HG02970 (cell line): ENCODE data around the gene TNKS1BP1.
"Not testable (repeated sequence)": the region's sequence is repeated elsewhere in the genome, so short reads cannot be mapped to it uniquely, and the experiment has no call there.

Experiments used
- ATAC-seq: cut with Tn5 transposase; IDR thresholded peaks from one replicate; pipeline ENCODE4 v1.9.1; 2021; ENCODE audit warnings: mild to moderate bottlenecking, moderate library complexity, moderate number of reproducible peaks; ENCODE audit not compliant: unreplicated experiment, low FRiP score

Gene TNKS1BP1

DNA sequence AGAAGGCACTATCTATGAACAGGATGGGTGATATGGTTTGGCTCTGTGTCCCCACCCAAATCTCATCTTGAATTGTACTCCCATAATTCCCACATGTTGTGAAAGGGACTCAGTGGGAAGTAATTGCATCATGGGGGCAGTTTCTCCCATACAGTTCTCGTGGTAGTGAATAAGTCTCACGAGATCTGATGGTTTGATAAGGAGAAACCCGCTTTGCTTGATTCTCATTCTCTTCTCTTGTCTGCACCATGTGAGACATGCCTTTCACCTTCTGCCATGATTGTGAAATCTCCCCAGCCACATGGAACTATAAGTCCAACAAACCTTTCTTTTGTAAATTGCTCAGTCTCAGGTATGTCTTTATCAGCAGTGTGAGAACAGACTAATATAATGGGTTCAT, 28.5 kb downstream of the TNKS1BP1 start:
- ATAC-seq = not testable (repeated sequence)

GRCh38 chr11:57294225-57295131, 30.3 kb downstream of the TNKS1BP1 start:
- ATAC-seq = no peak

DNA sequence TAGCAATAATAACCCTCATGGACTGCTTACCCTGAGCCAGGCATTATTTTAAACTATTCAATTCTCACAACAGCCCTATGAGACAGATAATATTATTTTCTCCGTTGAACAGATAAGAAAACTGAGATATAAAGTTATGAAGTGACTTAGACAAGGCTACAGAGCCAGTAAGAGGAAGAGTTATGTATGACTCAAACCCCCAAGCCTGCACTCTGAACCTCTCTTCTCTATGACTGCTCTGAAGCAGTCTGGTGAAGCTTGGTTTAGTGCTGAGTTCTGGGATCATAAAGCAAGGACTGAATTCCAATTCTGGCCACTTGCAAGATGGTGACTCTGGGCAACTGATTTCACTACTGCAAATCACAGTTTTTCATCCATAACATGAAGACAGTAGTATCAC, 34.5 kb downstream of the TNKS1BP1 start:
- ATAC-seq = no peak

DNA sequence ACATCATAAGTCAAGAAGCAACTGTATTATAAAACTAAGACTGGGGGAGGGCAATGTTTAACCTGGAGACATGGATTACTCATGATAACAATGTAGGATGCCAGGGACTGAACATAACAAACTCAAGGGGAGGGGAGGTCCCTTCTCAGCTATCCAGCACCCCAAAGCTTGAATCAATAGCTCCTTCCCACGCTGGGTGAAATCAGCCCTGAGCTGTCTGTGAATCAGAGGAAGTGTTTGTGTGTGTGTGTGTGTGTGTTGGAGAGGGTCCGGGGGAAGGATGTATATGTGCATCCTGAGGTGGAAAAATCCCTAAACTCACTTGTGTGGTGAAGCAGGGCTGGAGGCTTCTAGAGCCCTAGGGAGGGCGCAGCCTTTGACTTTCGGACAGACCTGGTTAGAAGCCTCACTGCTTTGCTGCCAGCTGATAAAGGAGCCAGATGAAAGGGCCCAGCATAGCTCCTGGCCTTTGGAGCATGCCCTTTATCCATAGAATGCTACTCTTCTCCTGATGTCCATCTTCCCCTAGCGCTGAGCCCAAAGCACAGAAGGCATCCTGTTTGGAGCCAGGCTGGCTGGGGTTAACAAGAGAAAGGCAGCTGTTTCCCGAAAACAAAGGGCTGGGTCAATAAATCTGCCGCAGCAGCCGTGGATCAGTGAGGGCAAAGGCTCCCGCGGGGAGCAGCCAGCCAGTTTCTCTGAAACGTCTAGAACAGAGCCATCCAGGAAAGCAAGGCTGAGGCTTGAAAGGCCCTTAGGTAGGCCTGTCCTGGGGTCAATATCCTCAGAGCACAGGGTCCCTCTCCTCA, 35.8 kb downstream of the TNKS1BP1 start:
- ATAC-seq = no peak

DNA sequence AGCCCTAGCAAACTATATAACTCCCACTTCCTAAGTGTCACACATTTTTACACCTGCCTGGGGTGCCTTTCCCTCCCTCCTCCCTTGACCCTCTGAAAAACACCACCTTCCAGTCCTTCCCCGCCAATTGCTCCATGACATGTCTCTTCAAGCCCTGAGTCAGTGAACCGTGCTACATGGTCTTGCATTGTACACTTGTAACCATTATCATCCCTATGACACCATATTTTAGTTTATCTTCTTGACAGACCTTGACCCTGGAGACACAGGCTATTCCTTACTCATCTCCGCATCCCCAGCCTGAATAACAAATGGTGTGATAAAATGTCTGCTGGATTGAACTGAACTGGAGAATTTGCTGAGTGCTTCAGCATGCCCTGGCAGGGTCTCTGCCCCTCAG, 36.9 kb downstream of the TNKS1BP1 start:
- no peak for ATAC-seq

GRCh38 chr11:57283231-57283990, 41.3 kb downstream of the TNKS1BP1 start:
- no peak for ATAC-seq

- ATAC-seq = not testable (repeated sequence)
Observed at GRCh38 chr11:57281546-57281945, 43.2 kb downstream of the TNKS1BP1 start.

GRCh38 chr11:57279116-57279515, 45.6 kb downstream of the TNKS1BP1 start:
- ATAC-seq = no peak

DNA sequence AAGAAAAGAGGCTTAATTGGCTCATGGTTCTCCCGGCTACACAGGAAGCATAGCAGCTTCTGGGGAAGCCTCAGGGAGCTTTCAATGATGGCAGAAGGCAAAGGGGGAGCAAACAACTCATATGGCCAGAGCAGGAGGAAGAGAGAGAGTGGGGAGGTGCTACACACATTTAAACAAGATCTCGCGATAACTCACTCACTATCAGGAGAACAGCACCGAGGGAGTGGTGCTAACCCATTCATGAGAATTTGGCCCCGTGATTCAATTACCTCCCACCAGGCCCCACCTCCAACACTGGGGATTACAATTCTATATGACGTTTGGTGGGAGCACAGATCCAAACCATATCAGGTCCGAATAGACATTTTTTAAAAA, 46.0 kb downstream of the TNKS1BP1 start:
- no peak for ATAC-seq

DNA sequence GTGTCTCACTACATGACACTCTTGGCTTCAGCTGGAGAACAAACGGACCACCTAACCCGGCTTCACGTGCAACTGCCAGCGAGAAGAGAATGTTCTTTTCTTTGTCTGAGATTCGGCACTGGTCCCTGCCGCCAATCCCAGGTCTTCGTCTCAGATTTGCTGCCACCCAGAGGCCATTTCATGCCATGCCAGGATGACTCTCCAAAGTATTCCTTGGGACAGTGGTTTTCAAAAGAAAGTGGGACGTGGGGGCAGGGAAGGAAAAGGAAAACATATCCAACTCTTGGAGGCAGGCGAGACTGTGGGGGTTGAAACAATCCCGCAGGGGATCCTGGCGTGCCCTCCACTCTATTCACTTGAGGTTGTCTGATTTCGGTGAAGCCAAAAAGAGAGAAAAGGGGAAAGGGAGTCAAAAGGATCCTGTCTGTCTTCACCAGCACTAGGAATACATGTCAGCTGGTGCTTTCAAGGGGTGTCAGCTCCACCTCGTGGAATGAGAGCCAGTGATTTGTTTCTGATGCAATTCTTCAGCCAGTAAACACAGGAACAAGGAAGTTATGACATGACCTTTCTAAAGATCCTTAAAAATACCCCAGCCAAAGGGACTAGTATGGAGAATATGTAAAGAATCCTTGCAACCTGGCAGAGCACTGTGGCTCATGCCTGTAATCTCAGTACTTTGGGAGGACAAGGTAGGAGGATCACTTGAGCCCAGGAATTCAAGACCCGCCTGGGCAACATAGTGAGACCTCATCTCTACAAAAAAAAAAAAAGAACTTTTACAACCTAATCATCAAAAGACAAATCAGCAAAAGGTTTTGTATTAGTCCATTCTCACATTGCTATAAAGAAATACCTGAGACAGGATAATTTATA, 46.7 kb downstream of the TNKS1BP1 start:
- ATAC-seq = no peak

DNA sequence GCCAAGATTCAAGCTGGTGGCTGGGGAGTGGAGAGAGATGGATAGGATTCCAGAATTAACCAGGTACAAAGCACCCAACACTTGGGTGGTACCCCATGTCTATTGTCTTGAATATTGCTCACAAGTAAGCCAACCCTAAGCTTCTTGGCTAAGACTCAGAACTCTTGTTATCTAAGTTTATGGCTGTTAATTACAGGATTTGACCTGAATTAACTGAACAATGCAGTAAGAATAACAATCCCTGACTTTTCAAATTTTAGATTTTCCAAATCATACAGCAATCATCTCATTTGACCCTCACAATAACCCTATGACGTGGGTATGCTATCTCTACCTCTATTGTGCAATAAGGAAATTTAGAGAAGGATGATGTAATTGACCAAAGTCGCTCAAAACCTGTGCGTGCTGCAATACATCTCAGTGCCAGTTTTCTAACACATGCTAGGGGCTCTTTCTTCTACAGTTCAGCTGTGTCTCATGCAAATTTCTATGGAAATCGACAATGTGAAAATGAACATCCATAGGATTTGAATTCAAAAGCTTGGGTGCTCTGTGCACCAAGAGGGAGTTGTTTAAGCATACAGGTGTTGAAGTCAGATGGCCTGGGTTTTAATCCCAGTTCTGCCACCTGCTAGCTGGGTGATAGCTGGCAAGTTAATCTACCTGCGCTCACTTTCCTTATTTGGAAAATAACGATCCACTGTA, 47.6 kb downstream of the TNKS1BP1 start:
- no peak for ATAC-seq

DNA sequence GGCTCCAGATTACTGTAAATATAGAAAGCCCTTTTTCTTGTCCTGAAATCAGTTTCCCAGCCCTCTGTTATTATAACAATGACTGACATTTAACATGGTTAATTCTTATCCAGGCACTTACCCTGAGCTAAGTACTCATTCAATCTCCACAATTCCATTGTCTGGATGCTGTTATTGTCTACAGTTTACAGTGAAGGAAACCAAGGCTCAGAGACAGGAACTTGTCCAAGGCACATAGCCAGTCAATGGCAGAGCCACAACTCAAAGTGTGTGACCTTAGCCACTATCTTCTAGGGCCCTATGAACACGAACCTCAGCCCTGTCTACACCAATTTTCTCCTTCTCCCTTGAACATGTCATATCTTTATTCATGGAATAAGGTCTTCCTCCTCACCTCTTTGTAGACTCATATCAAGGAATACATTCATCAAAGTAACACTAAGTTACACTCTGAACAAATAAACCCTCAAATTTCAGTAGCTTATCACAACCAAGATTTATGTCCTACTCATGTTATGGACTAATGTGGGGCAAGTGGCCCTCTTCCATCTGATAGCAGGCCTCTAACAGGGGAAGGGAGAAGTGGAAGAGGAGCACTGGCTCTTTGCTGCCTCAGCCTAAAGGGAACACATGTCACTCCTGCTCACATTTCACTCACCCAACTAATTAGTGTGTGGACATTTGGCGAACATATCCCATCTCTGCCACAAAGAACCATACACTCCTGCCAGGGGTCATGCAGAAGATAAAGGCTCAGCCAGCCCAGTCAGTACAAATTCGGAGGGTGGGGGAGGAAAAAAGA, 48.4 kb downstream of the TNKS1BP1 start:
- no peak for ATAC-seq

- no peak for ATAC-seq
Observed at GRCh38 chr11:57275582-57275981, 49.2 kb downstream of the TNKS1BP1 start.

DNA sequence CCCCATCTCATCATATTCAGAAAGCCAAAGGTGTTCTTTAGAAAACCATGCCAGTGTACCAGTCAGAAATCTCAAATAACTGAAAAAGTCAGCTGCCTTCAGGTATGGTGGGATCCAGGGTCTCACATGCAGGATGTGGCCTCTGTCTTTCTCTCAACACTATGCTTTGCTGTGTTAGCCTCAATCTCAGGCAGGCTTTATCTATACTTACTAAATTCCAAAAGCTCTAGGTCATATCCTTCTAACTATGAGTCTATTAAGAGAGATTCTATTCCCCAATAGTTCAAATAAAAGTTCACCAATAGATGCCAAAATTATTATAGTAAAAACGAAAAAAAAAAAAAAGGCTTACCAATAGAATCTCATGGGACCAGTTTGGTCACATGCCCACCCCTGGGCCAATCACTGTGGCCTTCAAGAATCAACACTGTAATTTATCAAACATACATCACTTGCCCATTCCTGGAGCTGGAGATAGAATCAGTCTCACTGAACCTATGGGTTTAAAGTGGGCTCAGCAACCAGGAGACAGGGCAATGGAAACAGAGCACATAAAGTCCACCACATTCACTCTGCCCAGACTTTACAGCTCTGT, 49.8 kb downstream of the TNKS1BP1 start:
- no peak for ATAC-seq

- no peak for ATAC-seq
Observed at GRCh38 chr11:57273448-57274058, 51.2 kb downstream of the TNKS1BP1 start.

DNA sequence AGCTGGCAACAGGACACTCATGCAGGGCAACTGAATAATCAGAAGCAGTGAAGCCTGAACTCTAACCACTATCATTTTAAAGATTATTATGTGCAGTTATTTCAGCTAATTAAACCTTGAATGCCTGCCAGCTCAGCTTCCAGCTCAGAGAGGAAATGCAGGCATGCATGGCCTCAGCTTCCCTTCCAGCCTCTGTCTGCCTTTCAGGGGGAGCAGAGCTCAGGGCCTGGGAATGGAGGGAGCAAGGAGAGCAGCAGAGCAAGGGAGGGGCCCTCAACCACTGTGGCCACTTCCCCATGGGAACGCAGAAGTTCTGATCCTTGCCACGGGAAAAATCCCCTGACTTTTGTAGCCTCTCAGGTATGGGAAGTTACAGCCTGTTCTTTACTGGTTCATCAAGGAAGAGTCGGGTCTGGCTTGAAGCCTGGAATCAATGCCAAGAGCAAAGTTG, 55.2 kb downstream of the TNKS1BP1 start:
- ATAC-seq = no peak

DNA sequence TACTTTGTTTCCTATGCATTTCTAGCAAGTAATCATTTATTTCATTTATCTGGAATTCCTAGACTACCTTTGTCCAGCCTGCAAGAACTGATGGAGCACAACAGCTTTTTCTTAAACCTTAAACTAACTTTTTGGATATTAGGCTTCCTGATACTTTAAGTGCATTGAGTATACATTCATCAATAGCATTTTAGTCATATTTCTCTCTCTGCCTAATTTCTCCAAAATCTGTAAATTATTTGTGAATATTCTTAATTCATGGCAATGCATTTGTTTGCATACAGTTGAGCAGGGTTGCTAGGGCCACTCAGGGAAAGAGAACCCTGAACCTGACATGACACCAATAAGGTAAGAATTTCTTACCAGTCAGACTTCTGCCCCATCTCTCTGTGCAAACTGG, 58.6 kb downstream of the TNKS1BP1 start:
- ATAC-seq = no peak

DNA sequence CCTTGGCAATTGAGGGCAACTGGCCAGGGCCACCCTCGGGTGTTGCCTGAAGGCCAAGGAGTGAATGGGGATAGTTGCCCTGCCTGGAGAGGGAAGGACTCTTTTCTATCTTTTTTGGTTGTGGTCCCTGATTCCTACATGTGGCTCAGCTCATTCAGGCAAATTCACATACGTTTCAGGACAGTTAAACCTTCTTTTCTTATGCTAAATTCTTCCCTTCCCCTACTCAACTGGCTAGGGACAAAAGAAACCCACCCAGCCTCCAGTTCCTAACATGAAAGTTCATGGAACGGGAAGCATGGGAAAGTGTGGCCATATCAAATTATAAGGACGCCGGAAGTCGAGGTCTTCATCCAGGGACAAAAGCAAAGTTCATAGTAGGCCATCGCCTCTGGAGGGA, 61.4 kb downstream of the TNKS1BP1 start:
- ATAC-seq = no peak
